Sigmoid colon (tissue), 4 donors: ENCODE measurements around the gene ESRRB.

Experiments
- CTCF ChIP-seq, 4 experiments: fragments of 450-650 bp in 3 of 4; fragments of 200-600 bp in 1 of 4; IDR thresholded peaks; one replicate each; pipeline ENCODE4 v1.5.1; 2016 to 2019; ENCODE audit warnings: antibody characterized with exemption in 4 of 4, mild to moderate bottlenecking in 3 of 4, moderate library complexity in 2 of 4
- EP300 ChIP-seq, 4 donors: sonication (generic); formaldehyde crosslinking; IDR thresholded peaks; one replicate each; pipeline ENCODE4 v1.6.1; 2017; ENCODE audit warnings: antibody characterized with exemption in 4 of 4
- POLR2A ChIP-seq, 2 donors: fragments of 450-650 bp; IDR thresholded peaks; one replicate each; pipeline ENCODE4 v1.6.1; 2016; ENCODE audit warnings: antibody characterized with exemption in 2 of 2, mild to moderate bottlenecking in 2 of 2, moderate library complexity in 2 of 2
- POLR2AphosphoS5 ChIP-seq, 4 donors: sonication (generic); formaldehyde crosslinking; IDR thresholded peaks; one replicate each; pipeline ENCODE4 v1.6.1; 2017; ENCODE audit warnings: antibody characterized with exemption in 4 of 4

DNA sequence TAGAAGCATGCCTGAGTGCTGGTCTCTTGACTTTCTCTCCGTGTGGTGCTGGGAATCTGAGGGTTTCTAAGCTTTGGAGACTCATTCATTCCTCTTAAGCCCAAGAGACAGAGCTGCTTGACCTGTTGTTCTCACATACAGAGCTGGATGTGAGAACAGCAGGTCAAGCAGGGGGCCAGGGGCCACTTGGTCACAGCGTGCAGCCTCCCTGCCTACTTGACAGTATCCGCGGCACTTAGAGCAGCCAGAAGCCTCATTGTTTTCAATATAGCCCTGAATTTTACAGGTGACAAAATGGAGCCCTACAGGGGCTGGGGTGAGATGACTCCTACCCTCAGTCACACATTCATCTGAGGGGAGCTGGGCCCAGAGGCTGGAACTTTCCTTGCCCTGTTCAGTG is 88.9 kb downstream of the ESRRB start:
- no peak for TF ChIP-seq CTCF (IDR thresholded peaks at IDR 0.05)
- TF ChIP-seq POLR2A (IDR thresholded peaks at IDR 0.05): no peak
- no peak for TF ChIP-seq POLR2AphosphoS5 (IDR thresholded peaks at IDR 0.05)
- no peak for TF ChIP-seq EP300 (IDR thresholded peaks at IDR 0.05)
